RKO (cell line): Measurements from ENCODE around the gene UBTF.
A peak's percentile ranks its signal among the peaks of the same experiment; 100 is the strongest.

Experiments
- DNase-seq: peaks from one replicate; pipeline ENCODE4 v3.0.0-alpha.2; 2016; ENCODE audit warnings: low spot score

Gene UBTF

GRCh38 chr17:44197980-44198720 is 21.3 kb downstream of the UBTF start:
- peak; percentile 76 for DNase-seq

- DNase-seq: no peak
Measured at GRCh38 chr17:44197107-44197506, 22.4 kb downstream of the UBTF start.

- DNase-seq: no peak
Measured at GRCh38 chr17:44193326-44194084, 26.0 kb downstream of the UBTF start.

GRCh38 chr17:44192750-44193149 is 26.7 kb downstream of the UBTF start:
- DNase-seq: no peak

GRCh38 chr17:44191941-44192496 is 27.5 kb downstream of the UBTF start:
- no peak for DNase-seq

GRCh38 chr17:44191369-44191768 is 28.1 kb downstream of the UBTF start:
- DNase-seq: no peak

GRCh38 chr17:44190481-44190880 is 29.0 kb downstream of the UBTF start:
- DNase-seq: no peak

- DNase-seq: no peak
Measured at GRCh38 chr17:44188576-44189403, 30.7 kb downstream of the UBTF start.

- peak; percentile 54 for DNase-seq
Measured at GRCh38 chr17:44187131-44187899, 32.2 kb downstream of the UBTF start.

GRCh38 chr17:44186307-44187130 is 33.0 kb downstream of the UBTF start, which contains the start of gene TMUB2:
Gene TMUB2, plus strand, starts transcription at chr17:44186972. Its CDS starts 737 bp downstream, at chr17:44187709.
- DNase-seq: peak; percentile 100

- no peak for DNase-seq
Measured at GRCh38 chr17:44184212-44184810, 35.2 kb downstream of the UBTF start.

GRCh38 chr17:44183024-44183423 is 36.5 kb downstream of the UBTF start:
- no peak for DNase-seq

GRCh38 chr17:44178133-44178532 is 41.3 kb downstream of the UBTF start:
- DNase-seq: no peak

- DNase-seq: no peak
Measured at GRCh38 chr17:44177640-44178039, 41.8 kb downstream of the UBTF start.

- no peak for DNase-seq
Measured at GRCh38 chr17:44176671-44177501, 42.6 kb downstream of the UBTF start.

- peak; percentile 47 for DNase-seq
Measured at GRCh38 chr17:44176257-44176656, 43.2 kb downstream of the UBTF start.

- no peak for DNase-seq
Measured at GRCh38 chr17:44174427-44174826, 45.0 kb downstream of the UBTF start.

- no peak for DNase-seq
Measured at GRCh38 chr17:44171931-44172455, 47.5 kb downstream of the UBTF start.
